ENCODE measurements around the gene HOXA11.

DNA sequence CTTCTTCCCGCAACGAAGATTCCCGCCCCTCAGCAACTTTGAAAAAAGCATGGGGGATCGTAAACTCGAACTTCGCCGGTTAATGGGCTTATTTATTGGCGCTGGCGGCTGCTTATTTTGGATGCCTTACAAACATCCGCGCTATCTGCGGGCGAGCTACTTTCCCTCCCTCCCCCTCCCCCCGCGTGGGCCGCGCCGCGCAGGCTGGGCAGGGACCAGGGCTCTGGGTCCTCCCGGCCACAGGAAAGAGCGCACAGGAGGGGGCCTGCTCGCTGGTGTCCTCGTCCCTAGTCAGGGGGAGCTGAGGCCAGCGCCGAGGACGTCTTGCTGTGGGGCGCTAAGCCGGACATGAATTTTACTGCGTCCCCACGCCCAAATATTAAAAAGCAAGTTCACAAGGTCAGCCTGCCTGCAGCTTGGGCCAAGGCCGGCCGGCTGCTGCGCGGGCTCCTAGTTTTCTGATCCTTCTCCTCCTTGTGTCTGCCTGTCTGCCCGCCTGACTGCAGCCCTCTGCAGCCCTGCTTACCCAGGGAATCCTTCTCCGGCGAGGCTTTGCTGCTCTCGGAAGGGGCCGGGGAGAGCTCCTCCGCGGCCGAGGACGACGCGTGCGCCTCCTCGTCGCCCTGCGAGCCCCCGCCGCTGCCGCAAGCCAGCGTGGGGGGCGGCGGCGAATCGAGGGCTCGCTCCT is 12.1 kb downstream of the HOXA11 start:
- TF ChIP-seq, protein P1, sequence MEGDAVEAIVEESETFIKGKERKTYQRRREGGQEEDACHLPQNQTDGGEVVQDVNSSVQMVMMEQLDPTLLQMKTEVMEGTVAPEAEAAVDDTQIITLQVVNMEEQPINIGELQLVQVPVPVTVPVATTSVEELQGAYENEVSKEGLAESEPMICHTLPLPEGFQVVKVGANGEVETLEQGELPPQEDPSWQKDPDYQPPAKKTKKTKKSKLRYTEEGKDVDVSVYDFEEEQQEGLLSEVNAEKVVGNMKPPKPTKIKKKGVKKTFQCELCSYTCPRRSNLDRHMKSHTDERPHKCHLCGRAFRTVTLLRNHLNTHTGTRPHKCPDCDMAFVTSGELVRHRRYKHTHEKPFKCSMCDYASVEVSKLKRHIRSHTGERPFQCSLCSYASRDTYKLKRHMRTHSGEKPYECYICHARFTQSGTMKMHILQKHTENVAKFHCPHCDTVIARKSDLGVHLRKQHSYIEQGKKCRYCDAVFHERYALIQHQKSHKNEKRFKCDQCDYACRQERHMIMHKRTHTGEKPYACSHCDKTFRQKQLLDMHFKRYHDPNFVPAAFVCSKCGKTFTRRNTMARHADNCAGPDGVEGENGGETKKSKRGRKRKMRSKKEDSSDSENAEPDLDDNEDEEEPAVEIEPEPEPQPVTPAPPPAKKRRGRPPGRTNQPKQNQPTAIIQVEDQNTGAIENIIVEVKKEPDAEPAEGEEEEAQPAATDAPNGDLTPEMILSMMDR (IDR thresholded peaks at IDR 0.05) = no peak
- TF ChIP-seq POLR2A (IDR thresholded peaks at IDR 0.05) = no peak
